Endothelial cell of umbilical vein (primary cell): ENCODE results near the gene DNAH9. TPM values are rescaled to one million over a fixed set of nuclear protein-coding genes. Genes with fewer than 3 reads are reported as not detected.

Experiments
- BruUV-seq: library from RNA; stranded (reverse); fragments of 400-500 nt; replicated peaks from 2 replicates; lab custom pipeline; 2021; lab: Mats Ljungman, UMichigan
- CTCF ChIA-PET: fragments of 300-600, 350-600 bp; sonication (Branson Sonifier 250); formaldehyde crosslinking; loops from one replicate; lab custom pipeline; 2021; ENCODE audit warnings: antibody characterized with exemption, inconsistent platforms; lab: Charles Lee
- POLR2A ChIA-PET: fragments of 300-600, 350-600 bp; sonication (Branson Sonifier 250); formaldehyde crosslinking; loops from one replicate; lab custom pipeline; 2021; ENCODE audit warnings: antibody characterized with exemption, inconsistent platforms; lab: Charles Lee
- DNase-seq: peaks from one replicate; pipeline ENCODE4 v3.0.0-alpha.2; 2011; ENCODE audit warnings: low read depth, low spot score
- FAIRE-seq: peaks from 2 replicates; lab custom pipeline; 2011; peaks lifted over from hg19 to GRCh38; lab: Jason Lieb, UNC
- H2AFZ ChIP-seq: 2 replicates; pipeline ENCODE4 v1.6.0; 2012; ENCODE audit warnings: low read depth, low read length, control low read depth, inconsistent platforms
- H3K27ac ChIP-seq: 2 replicates; pipeline ENCODE4 v1.5.1; 2011; ENCODE audit warnings: low read depth, mild to moderate bottlenecking, control low read depth, low read length, moderate library complexity; ENCODE audit not compliant: insufficient read depth
- H3K27me3 ChIP-seq, 2 experiments: 2 replicates each; pipeline versions ENCODE4 v1.6.0 to v1.6.1; 2011; ENCODE audit warnings: low read length in 2 of 2, mixed read lengths in 1 of 2; ENCODE audit not compliant: control insufficient read depth in 2 of 2, insufficient read depth in 2 of 2
- H3K36me3 ChIP-seq, 2 experiments: 2 replicates in 1 of 2; 3 replicates in 1 of 2; pipeline ENCODE4 v1.5.1; 2011; ENCODE audit warnings: low read length in 2 of 2, mild to moderate bottlenecking in 1 of 2, moderate library complexity in 1 of 2; ENCODE audit not compliant: control insufficient read depth in 2 of 2, insufficient read depth in 2 of 2; ENCODE audit errors: extremely low read depth in 1 of 2
- H3K4me1 ChIP-seq: 3 replicates; pipeline ENCODE4 v1.5.1; 2011; ENCODE audit warnings: mild to moderate bottlenecking, low read length; ENCODE audit not compliant: control insufficient read depth, insufficient read depth; ENCODE audit errors: extremely low read depth
- H3K4me2 ChIP-seq: 2 replicates; pipeline ENCODE4 v1.6.1; 2011; ENCODE audit warnings: low read length, control low read depth, mixed read lengths; ENCODE audit not compliant: insufficient read depth
- H3K4me3 ChIP-seq, 3 experiments: fragments of 200-600 bp in 1 of 3; sonication (generic), shearing (Covaris generic) in 1 of 3; replicated peaks in 1 of 3; 2 replicates each; pipeline ENCODE4 v1.5.1; 2011 to 2016; ENCODE audit warnings: control low read depth in 3 of 3, low read length in 3 of 3, mild to moderate bottlenecking in 2 of 3, inconsistent platforms in 1 of 3, low read depth in 1 of 3, moderate library complexity in 1 of 3; ENCODE audit not compliant: insufficient read depth in 1 of 3
- H3K79me2 ChIP-seq: 2 replicates; pipeline ENCODE4 v1.6.0; 2012; ENCODE audit warnings: low read length, inconsistent platforms; ENCODE audit not compliant: control insufficient read depth, insufficient read depth
- H3K9ac ChIP-seq: replicated peaks from 2 replicates; pipeline ENCODE3; 2011; ENCODE audit warnings: low read length, control low read depth; ENCODE audit not compliant: insufficient read depth; ENCODE audit errors: extremely low read depth
- H3K9me1 ChIP-seq: replicated peaks from 3 replicates; pipeline ENCODE4 v1.6.0; 2011; ENCODE audit warnings: mild to moderate bottlenecking, low read length; ENCODE audit not compliant: control insufficient read depth, insufficient read depth; ENCODE audit errors: extremely low read depth
- H3K9me3 ChIP-seq: replicated peaks from 2 replicates; pipeline ENCODE4 v1.5.1; 2012; ENCODE audit warnings: low read length, inconsistent platforms; ENCODE audit not compliant: control insufficient read depth, insufficient read depth
- H4K20me1 ChIP-seq: replicated peaks from 2 replicates; pipeline ENCODE3; 2011; ENCODE audit warnings: mild to moderate bottlenecking, low read length; ENCODE audit not compliant: control insufficient read depth, insufficient read depth; ENCODE audit errors: extremely low read depth
- CTCF ChIP-seq, 2 donors: IDR thresholded peaks; 1 replicate in 1 of 2; 2 replicates in 1 of 2; pipeline ENCODE4 v1.5.1; 2011; ENCODE audit warnings: low read length in 2 of 2, mild to moderate bottlenecking in 2 of 2, moderate library complexity in 2 of 2, control low read depth in 1 of 2, inconsistent platforms in 1 of 2, low read depth in 1 of 2; ENCODE audit not compliant: insufficient read depth in 1 of 2; ENCODE audit errors: extremely low read depth in 1 of 2
- EZH2 ChIP-seq: IDR thresholded peaks from 2 replicates; pipeline ENCODE4 v1.6.1; 2012; ENCODE audit warnings: borderline replicate concordance, low read depth, mild to moderate bottlenecking, moderate library complexity, low read length, inconsistent platforms; ENCODE audit not compliant: severe bottlenecking
- FOS ChIP-seq: IDR thresholded peaks from 2 replicates; pipeline ENCODE4 v1.6.1; 2011; ENCODE audit warnings: mild to moderate bottlenecking, low read length, moderate library complexity, borderline replicate concordance; ENCODE audit not compliant: insufficient read depth
- GATA2 ChIP-seq: IDR thresholded peaks from 2 replicates; pipeline ENCODE4 v1.7.0; 2011; ENCODE audit warnings: low read depth, mild to moderate bottlenecking, moderate library complexity, mixed read lengths, low read length; ENCODE audit not compliant: insufficient read length, insufficient read depth
- JUN ChIP-seq: IDR thresholded peaks from 2 replicates; pipeline ENCODE4 v1.6.1; 2011; ENCODE audit warnings: borderline replicate concordance, low read depth; ENCODE audit not compliant: insufficient read length, insufficient read depth
- MYC ChIP-seq: IDR thresholded peaks from one replicate; pipeline ENCODE4 v1.6.1; 2011; ENCODE audit warnings: mild to moderate bottlenecking, low read depth, low read length
- POLR2A ChIP-seq: IDR thresholded peaks from 2 replicates; pipeline ENCODE4 v1.6.1; 2012; ENCODE audit warnings: low read depth, mild to moderate bottlenecking, control low read depth, low read length
- POLR2AphosphoS5 ChIP-seq: IDR thresholded peaks from 2 replicates; pipeline ENCODE4 v1.6.1; 2012; ENCODE audit warnings: low read depth, mild to moderate bottlenecking, control low read depth, low read length, moderate library complexity; ENCODE audit not compliant: insufficient read depth
- dilution Hi-C: fragments of 300-500 bp; cut with MboI; formaldehyde crosslinking; loops from one replicate; pipeline ENCODE4 v1.15.0; 2019; ENCODE audit warnings: low sequenced_read_pairs; ENCODE audit not compliant: extremely low pct_ligation_motif_present
- intact Hi-C: fragments of 100-400 bp; cut with micrococcal nuclease; formaldehyde crosslinking; loops from one replicate; pipeline ENCODE4 v1.10.0; 2022
- polyA plus RNA-seq, 4 experiments: library from polyadenylated mRNA; depleted of rRNA in 3 of 4; stranded (reverse) in 3 of 4; unstranded in 1 of 4; fragments of >200 nt; gene quantifications; 2 replicates each; pipeline versions ENCODE4 v1.2.1 to v1.2.3, GENCODE V29; 2011 to 2012; ENCODE audit warnings: missing spikeins in 1 of 4
- total RNA-seq: library from RNA; stranded (reverse); gene quantifications from 2 replicates; pipeline ENCODE4 v1.2.3, GENCODE V29; 2021
- TF ChIP-seq, protein P1 (sequence below): IDR thresholded peaks from 2 replicates; pipeline ENCODE4 v1.6.1; 2011; ENCODE audit not compliant: insufficient read depth, insufficient read length

The DNAH9 gene
- total and polyA plus RNA-seq, 2 donors (not counting 3 experiments of a cell fraction or from before 2014, with no cell fraction given) = not detected

DNA sequence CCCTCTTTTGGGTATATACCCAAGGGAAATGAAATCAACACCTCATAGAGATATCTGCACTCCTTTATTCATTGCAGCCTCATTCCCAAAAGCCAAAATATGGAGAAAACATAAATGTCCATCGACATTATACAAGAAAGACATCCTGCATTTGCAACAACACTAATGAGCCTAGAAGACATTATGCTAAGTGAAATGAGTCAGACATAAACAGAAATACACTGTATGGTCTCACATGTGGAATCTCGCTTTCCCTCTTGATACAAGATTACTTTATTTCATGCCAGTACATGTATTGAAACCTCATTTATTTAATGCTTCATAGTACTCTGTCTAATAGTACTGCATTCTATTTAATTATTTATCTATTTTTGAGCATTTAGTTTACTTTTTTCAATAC, 241.8 kb downstream of the DNAH9 start:
- ChIA-PET CTCF (no interaction called here), POLR2A (no interaction called here)
- no peak overlapping the region for H3K4me2 ChIP-seq
- TF ChIP-seq MYC (no peak), FOS (no peak), POLR2A (no peak), CTCF (IDR thresholded peaks at IDR 0.05; ENCODE audit: extremely low read depth in 1 of 2, insufficient read depth in 1 of 2, low read depth in 1 of 2, low read length in 2 of 2) (no peak), JUN (no peak), GATA2 (no peak), POLR2AphosphoS5 (no peak), EZH2 (no peak)
- TF ChIP-seq, protein P1, sequence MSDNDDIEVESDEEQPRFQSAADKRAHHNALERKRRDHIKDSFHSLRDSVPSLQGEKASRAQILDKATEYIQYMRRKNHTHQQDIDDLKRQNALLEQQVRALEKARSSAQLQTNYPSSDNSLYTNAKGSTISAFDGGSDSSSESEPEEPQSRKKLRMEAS = no peak
- no peak overlapping the region for H3K27ac ChIP-seq
- no peaks in the 10 kb centered on the region for H4K20me1 ChIP-seq
- BruUV-seq = no TSS peak
- DNase-seq (no peak), FAIRE-seq (no peak)
- no peaks in the 10 kb centered on the region for H3K4me1 ChIP-seq
- H2AFZ ChIP-seq = no peak overlapping the region
- no peaks in the 10 kb centered on the region for H3K79me2 ChIP-seq
- no peak overlapping the region for H3K9ac ChIP-seq
- intact Hi-C loops = no loop called here
- no peaks in the 10 kb centered on the region for H3K9me1 ChIP-seq
- dilution Hi-C loops = no loop called here
- no peaks in the 10 kb centered on the region for H3K36me3 ChIP-seq
- no peaks in the 10 kb centered on the region for H3K9me3 ChIP-seq
- no peaks in the 10 kb centered on the region for H3K27me3 ChIP-seq
- H3K4me3 ChIP-seq = no peak overlapping the region
